ENCODE data around the gene GRM3.

Gene GRM3

DNA sequence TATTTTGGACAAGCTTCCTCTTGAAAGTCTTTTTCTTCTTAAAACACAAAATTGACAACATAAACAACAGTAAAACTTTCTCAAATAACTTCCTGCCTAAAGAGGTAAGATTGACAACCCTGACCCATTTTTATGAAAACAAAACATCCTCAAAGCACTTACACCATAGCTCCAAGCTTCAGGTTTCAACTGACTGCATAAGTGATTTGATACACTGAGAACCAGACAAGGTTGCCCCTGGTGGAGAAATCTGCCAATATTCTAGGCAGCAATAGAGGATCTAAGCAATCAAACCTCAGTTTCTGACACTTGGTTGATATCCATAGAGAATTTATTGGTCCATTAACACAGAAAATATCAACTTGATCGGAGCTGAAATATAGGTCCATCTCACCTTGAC lies 267.9 kb downstream of the GRM3 start:
- no peak for DNase-seq

DNA sequence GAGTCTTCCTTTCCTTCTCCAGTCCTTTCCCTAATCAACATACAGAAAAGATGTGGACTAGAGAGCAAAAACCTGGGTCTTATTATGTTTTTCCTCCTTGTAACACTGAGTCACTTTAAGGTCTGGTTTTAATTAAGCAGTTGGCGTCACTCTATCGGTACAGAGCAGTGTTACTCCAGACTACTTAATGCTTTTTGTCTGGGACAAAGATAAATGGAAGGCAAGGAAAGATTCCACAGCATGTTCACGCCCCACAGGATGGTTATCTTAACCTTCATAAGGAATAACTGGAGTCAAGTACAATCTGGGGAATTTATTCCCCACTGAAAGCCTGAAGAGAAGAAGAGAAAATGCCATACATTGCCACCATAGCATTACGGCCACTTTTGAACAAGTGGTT lies 270.0 kb downstream of the GRM3 start:
- no peak for DNase-seq

Data from activated CD4-positive, alpha-beta T cell treated with anti-CD3 and anti-CD28 coated beads for 1 hour (primary cell).